OCI-LY7 (cell line): ENCODE results near the gene SIPA1L3. TPM values are rescaled to one million over a fixed set of nuclear protein-coding genes. Genes with fewer than 3 reads are reported as not detected.

Source experiments
- BruUV-seq: library from RNA; stranded (reverse); fragments of 400-500 nt; replicated peaks from 2 replicates; lab custom pipeline; 2021; lab: Mats Ljungman, UMichigan
- CTCF ChIA-PET: fragments of 300-600 bp; sonication (Branson Sonifier 250); formaldehyde crosslinking; loops from one replicate; lab custom pipeline; 2022; ENCODE audit warnings: antibody characterized with exemption; ENCODE audit not compliant: unreplicated experiment; lab: Charles Lee
- POLR2A ChIA-PET: fragments of 300-600 bp; sonication (Branson Sonifier 250); formaldehyde crosslinking; loops from one replicate; lab custom pipeline; 2022; ENCODE audit warnings: antibody characterized with exemption; lab: Charles Lee
- DNase-seq: peaks from one replicate; pipeline ENCODE4 v3.0.0-alpha.2; 2015; ENCODE audit warnings: low spot score
- H2AFZ ChIP-seq: fragments of 200-600 bp; sonication (generic), shearing (Covaris generic); 2 replicates; pipeline ENCODE4 v1.6.1; 2014; ENCODE audit warnings: mild to moderate bottlenecking, antibody characterized with exemption, low read length, moderate library complexity
- H3K27ac ChIP-seq: fragments of 200-600 bp; sonication (generic); 2 replicates; pipeline ENCODE4 v1.5.1; 2014; ENCODE audit warnings: mixed run types, low read depth, mild to moderate bottlenecking, moderate library complexity, low read length, inconsistent platforms; ENCODE audit not compliant: poor library complexity, severe bottlenecking
- H3K36me3 ChIP-seq: fragments of 200-600 bp; sonication (generic); 2 replicates; pipeline ENCODE4 v1.6.1; 2014; ENCODE audit warnings: mild to moderate bottlenecking, antibody characterized with exemption, low read length, moderate library complexity, mixed read lengths; ENCODE audit not compliant: insufficient read depth
- H3K4me1 ChIP-seq: fragments of 200-600 bp; sonication (generic); 2 replicates; pipeline ENCODE4 v1.5.1; 2014; ENCODE audit warnings: mild to moderate bottlenecking, low read length; ENCODE audit not compliant: insufficient read depth, poor library complexity, severe bottlenecking
- H3K4me2 ChIP-seq: fragments of 200-600 bp; sonication (generic); 2 replicates; pipeline ENCODE4 v1.6.1; 2014; ENCODE audit warnings: mild to moderate bottlenecking, low read length
- H3K4me3 ChIP-seq: fragments of 200-600 bp; sonication (generic); 2 replicates; pipeline ENCODE4 v1.5.1; 2014; ENCODE audit warnings: mild to moderate bottlenecking, low read depth, low read length; ENCODE audit not compliant: poor library complexity, severe bottlenecking
- H3K79me2 ChIP-seq: fragments of 200-600 bp; sonication (generic); 2 replicates; pipeline ENCODE4 v1.6.1; 2016; ENCODE audit warnings: low read depth, mild to moderate bottlenecking, low read length, moderate library complexity, mixed read lengths; ENCODE audit not compliant: insufficient read depth
- H3K9me2 ChIP-seq: fragments of 200-600 bp; sonication (generic); 2 replicates; pipeline ENCODE4 v1.6.1; 2016; ENCODE audit warnings: mild to moderate bottlenecking, low read length, mixed read lengths; ENCODE audit not compliant: insufficient read depth
- H3K9me3 ChIP-seq: fragments of 200-600 bp; sonication (generic); 2 replicates; pipeline ENCODE4 v1.6.1; 2014; ENCODE audit warnings: mild to moderate bottlenecking, mixed run types, low read length, mixed read lengths
- H4K20me1 ChIP-seq: fragments of 200-600 bp; sonication (generic); 2 replicates; pipeline ENCODE4 v1.6.1; 2014; ENCODE audit warnings: mild to moderate bottlenecking, antibody characterized with exemption, low read length, moderate library complexity, mixed read lengths; ENCODE audit not compliant: insufficient read depth
- EZH2phosphoT487 ChIP-seq: fragments of 200-600 bp; sonication (generic); IDR thresholded peaks from 2 replicates; pipeline ENCODE4 v1.6.1; 2018; ENCODE audit warnings: low read depth, borderline replicate concordance, mild to moderate bottlenecking, mixed run types, antibody characterized with exemption, low read length, moderate library complexity, mixed read lengths
- intact Hi-C: fragments of 100-400 bp; cut with micrococcal nuclease; formaldehyde crosslinking; loops from one replicate; pipeline ENCODE4 v1.10.0; 2022; ENCODE audit not compliant: unreplicated experiment
- total RNA-seq, 2 experiments: library from RNA; depleted of rRNA in 1 of 2; stranded (reverse); fragments of >200 nt in 1 of 2; shearing (Covaris generic) in 1 of 2; gene quantifications; 2 replicates each; pipeline ENCODE4 v1.2.3, GENCODE V29; 2014 to 2022
- TF ChIP-seq, protein P1 (sequence below): fragments of 200-600 bp; sonication (generic); conservative IDR thresholded peaks from 2 replicates; pipeline ENCODE4 v1.5.1; 2014; ENCODE audit warnings: mild to moderate bottlenecking, antibody characterized with exemption, low read length, moderate library complexity, mixed read lengths

Gene SIPA1L3
- total RNA-seq, 2 experiments from 2014 or later: 21.2 to 84.4 TPM

DNA sequence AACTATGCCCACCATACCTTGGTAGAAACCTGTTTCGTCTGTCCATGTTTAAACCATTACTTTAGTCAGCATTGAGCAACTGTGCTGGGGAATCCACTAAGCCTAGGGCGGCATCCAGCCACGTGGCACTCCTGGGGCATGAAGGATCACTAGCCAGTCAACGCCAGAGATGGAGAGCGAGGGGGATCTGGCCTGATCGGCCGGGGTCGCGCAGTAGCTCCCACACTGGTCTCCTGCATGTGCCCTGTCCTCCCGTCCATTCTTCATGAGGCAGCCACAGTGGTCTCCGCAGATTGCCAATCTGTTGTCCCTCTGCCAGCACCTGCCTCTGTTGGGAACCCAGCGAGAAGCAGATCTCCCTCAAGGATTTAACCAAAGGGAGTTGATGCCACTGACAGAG lies 207.6 kb downstream of the SIPA1L3 start:
- Histone ChIP-seq H3K4me2 (no peak overlapping the region), H3K9me3 (no peaks in the 10 kb centered on the region), H3K27ac (no peak overlapping the region), H3K79me2 (no peaks in the 10 kb centered on the region), H3K4me3 (no peak overlapping the region), H4K20me1 (no peaks in the 10 kb centered on the region), H3K9me2 (no peaks in the 10 kb centered on the region), H3K36me3 (peaks cover 79% of the 10 kb centered on the region), H3K4me1 (no peaks in the 10 kb centered on the region), H2AFZ (no peak overlapping the region)
- no peak for DNase-seq
- BruUV-seq: no TSS peak
- ChIA-PET POLR2A (no interaction called here), CTCF (no interaction called here)
- TF ChIP-seq, protein P1, sequence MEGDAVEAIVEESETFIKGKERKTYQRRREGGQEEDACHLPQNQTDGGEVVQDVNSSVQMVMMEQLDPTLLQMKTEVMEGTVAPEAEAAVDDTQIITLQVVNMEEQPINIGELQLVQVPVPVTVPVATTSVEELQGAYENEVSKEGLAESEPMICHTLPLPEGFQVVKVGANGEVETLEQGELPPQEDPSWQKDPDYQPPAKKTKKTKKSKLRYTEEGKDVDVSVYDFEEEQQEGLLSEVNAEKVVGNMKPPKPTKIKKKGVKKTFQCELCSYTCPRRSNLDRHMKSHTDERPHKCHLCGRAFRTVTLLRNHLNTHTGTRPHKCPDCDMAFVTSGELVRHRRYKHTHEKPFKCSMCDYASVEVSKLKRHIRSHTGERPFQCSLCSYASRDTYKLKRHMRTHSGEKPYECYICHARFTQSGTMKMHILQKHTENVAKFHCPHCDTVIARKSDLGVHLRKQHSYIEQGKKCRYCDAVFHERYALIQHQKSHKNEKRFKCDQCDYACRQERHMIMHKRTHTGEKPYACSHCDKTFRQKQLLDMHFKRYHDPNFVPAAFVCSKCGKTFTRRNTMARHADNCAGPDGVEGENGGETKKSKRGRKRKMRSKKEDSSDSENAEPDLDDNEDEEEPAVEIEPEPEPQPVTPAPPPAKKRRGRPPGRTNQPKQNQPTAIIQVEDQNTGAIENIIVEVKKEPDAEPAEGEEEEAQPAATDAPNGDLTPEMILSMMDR: no peak
- no peak for TF ChIP-seq EZH2phosphoT487
- intact Hi-C loops: no loop called here

DNA sequence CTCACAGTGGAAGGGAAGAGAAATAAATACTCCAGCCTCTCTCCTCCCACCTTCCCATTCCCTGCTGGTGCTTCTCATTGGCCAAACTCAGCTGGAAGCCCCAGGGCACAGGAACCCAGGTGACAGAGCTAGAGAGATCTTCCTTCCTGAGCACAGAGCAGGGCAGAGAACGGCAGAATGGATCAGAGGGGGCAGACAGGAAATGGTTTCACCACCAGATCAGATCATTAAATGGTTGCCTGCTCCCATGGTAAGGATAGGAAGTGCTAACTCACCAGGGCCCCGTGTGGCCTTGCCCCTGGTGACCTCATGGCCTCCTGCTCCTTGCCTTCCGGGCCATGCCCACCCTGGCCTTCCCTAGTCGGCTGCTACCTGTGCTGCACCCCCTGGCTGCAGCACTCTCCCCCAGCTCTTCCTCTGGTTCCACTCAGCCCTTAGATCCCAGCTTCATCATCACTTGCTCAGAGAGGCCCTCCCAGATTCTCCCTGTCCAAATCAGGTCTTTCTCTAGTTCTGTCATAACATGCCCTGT lies 208.3 kb downstream of the SIPA1L3 start:
- TF ChIP-seq, protein P1: no peak
- TF ChIP-seq EZH2phosphoT487: no peak
- Histone ChIP-seq H3K36me3 (peaks cover 79% of the 10 kb centered on the region), H3K79me2 (no peaks in the 10 kb centered on the region), H4K20me1 (no peaks in the 10 kb centered on the region), H3K9me2 (no peaks in the 10 kb centered on the region), H3K4me2 (no peak overlapping the region), H3K9me3 (no peaks in the 10 kb centered on the region), H3K4me3 (no peak overlapping the region), H3K4me1 (no peaks in the 10 kb centered on the region), H2AFZ (no peak overlapping the region), H3K27ac (no peak overlapping the region)
- ChIA-PET CTCF (no interaction called here), POLR2A (no interaction called here)
- no TSS peak for BruUV-seq
- DNase-seq: no peak
- intact Hi-C loops: no loop called here

DNA sequence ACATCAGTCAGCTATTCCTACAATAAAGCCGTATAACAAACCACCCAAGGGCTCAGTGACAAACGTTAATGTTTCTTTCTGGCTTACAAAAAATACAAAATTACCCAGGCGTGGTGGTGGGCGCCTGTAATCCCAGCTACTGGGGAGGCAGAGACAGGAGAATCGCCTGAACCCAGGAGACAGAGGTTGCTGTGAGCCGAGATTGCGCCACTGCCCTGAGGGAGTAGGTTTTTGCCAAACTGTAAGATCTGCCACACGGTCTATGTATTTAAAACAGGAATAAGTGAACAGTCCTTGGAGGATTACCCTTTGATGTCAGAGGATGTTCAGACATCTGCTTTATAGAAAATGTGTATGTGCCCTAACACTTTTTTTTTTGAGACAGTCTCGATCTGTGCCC lies 211.2 kb downstream of the SIPA1L3 start:
- no TSS peak for BruUV-seq
- Histone ChIP-seq H3K36me3 (peaks cover 81% of the 10 kb centered on the region), H2AFZ (no peak overlapping the region), H4K20me1 (no peaks in the 10 kb centered on the region), H3K4me3 (no peak overlapping the region), H3K79me2 (no peaks in the 10 kb centered on the region), H3K9me3 (no peaks in the 10 kb centered on the region), H3K9me2 (no peaks in the 10 kb centered on the region), H3K4me2 (no peak overlapping the region), H3K27ac (no peak overlapping the region), H3K4me1 (no peaks in the 10 kb centered on the region)
- no peak for TF ChIP-seq EZH2phosphoT487
- TF ChIP-seq, protein P1: no peak
- intact Hi-C loops: no loop called here
- ChIA-PET POLR2A (interaction anchor here (0.6 kb wide), 1 partner anchor 15 kb away, joined by 4 read pairs; no protein-coding TSS in a partner anchor), CTCF (no interaction called here)
- DNase-seq: no peak
